HEK293 (cell line): Measurements from ENCODE around the gene ELANE.

Source experiments
- CTCF ChIA-PET: fragments of 350-600 bp; formaldehyde crosslinking; extraction: SDS; loops from one replicate; lab custom pipeline; 2021; ENCODE audit warnings: antibody characterized with exemption; lab: Yijun Ruan, JAX
- POLR2A ChIA-PET: fragments of 300-600 bp; formaldehyde crosslinking; extraction: SDS; loops from one replicate; lab custom pipeline; 2020; ENCODE audit warnings: antibody characterized with exemption, inconsistent platforms; lab: Yijun Ruan, JAX
- H3K27ac ChIP-seq: fragments of 200-500 bp; sonication (Bioruptor generic); 2 replicates; pipeline ENCODE4 v1.5.1; 2014; ENCODE audit warnings: low read depth, low read length, control low read depth, inconsistent platforms; ENCODE audit errors: extremely low read depth
- H3K36me3 ChIP-seq, 2 experiments: fragments of 200-500 bp in 1 of 2; sonication (Bioruptor generic) in 1 of 2; 1 replicate in 1 of 2; 2 replicates in 1 of 2; pipeline ENCODE4 v1.5.1; 2014 to 2017; ENCODE audit warnings: inconsistent platforms in 2 of 2, low read length in 2 of 2; ENCODE audit not compliant: control insufficient read depth in 2 of 2, insufficient read depth in 1 of 2
- H3K4me1 ChIP-seq: fragments of 200-500 bp; sonication (Bioruptor generic); 2 replicates; pipeline ENCODE4 v1.5.1; 2014; ENCODE audit warnings: mild to moderate bottlenecking, low read length, inconsistent platforms; ENCODE audit not compliant: control insufficient read depth, insufficient read depth
- H3K4me3 ChIP-seq: 2 replicates; pipeline ENCODE4 v1.5.1; 2011; ENCODE audit warnings: low read depth, mild to moderate bottlenecking, control low read depth, low read length, moderate library complexity
- H3K9me3 ChIP-seq: fragments of 200-500 bp; sonication (Bioruptor generic); 2 replicates; pipeline ENCODE4 v1.5.1; 2014; ENCODE audit warnings: low read depth, low read length, inconsistent platforms; ENCODE audit not compliant: control insufficient read depth, insufficient read depth
- GFI1B ChIP-seq: fragments of 450-650 bp; formaldehyde crosslinking; IDR thresholded peaks from 2 replicates; pipeline ENCODE4 v1.5.1; 2016; ENCODE audit warnings: missing biosample characterization, missing genetic modification characterization
- PATZ1 ChIP-seq: fragments of 450-650 bp; formaldehyde crosslinking; IDR thresholded peaks from 2 replicates; pipeline ENCODE4 v1.5.1; 2016; ENCODE audit warnings: missing biosample characterization, missing genetic modification characterization
- REPIN1 ChIP-seq: fragments of 450-650 bp; formaldehyde crosslinking; IDR thresholded peaks from 2 replicates; pipeline ENCODE4 v1.5.1; 2017; ENCODE audit warnings: missing biosample characterization, missing genetic modification characterization, low read depth
- YY1 ChIP-seq: fragments of 450-650 bp; formaldehyde crosslinking; IDR thresholded peaks from 2 replicates; pipeline ENCODE4 v1.5.1; 2018; ENCODE audit warnings: missing biosample characterization, missing genetic modification characterization
- ZFP3 ChIP-seq: fragments of 450-650 bp; formaldehyde crosslinking; IDR thresholded peaks from 2 replicates; pipeline ENCODE4 v1.5.1; 2016; ENCODE audit warnings: low read depth, missing biosample characterization, missing genetic modification characterization
- ZFP37 ChIP-seq: fragments of 450-650 bp; formaldehyde crosslinking; IDR thresholded peaks from 2 replicates; pipeline ENCODE4 v1.5.1; 2016; ENCODE audit warnings: missing biosample characterization, missing genetic modification characterization
- ZFP41 ChIP-seq: fragments of 450-650 bp; formaldehyde crosslinking; IDR thresholded peaks from 2 replicates; pipeline ENCODE4 v1.5.1; 2016; ENCODE audit warnings: missing biosample characterization, missing genetic modification characterization, borderline replicate concordance
- ZNF10 ChIP-seq: fragments of 450-650 bp; formaldehyde crosslinking; IDR thresholded peaks from 2 replicates; pipeline ENCODE4 v1.5.1; 2017; ENCODE audit warnings: missing biosample characterization, missing genetic modification characterization
- ZNF148 ChIP-seq: fragments of 450-650 bp; formaldehyde crosslinking; IDR thresholded peaks from 2 replicates; pipeline ENCODE4 v1.5.0; 2017; ENCODE audit warnings: missing biosample characterization, missing genetic modification characterization, borderline replicate concordance
- ZNF155 ChIP-seq: fragments of 450-650 bp; formaldehyde crosslinking; IDR thresholded peaks from 2 replicates; pipeline ENCODE4 v1.5.1; 2016; ENCODE audit warnings: missing biosample characterization, missing genetic modification characterization
- ZNF16 ChIP-seq: fragments of 450-650 bp; formaldehyde crosslinking; IDR thresholded peaks from 2 replicates; pipeline ENCODE4 v1.5.1; 2016; ENCODE audit warnings: low read depth, missing biosample characterization, missing genetic modification characterization
- ZNF214 ChIP-seq: fragments of 450-650 bp; formaldehyde crosslinking; IDR thresholded peaks from 2 replicates; pipeline ENCODE4 v1.5.1; 2017; ENCODE audit warnings: missing biosample characterization, mild to moderate bottlenecking, missing genetic modification characterization, borderline replicate concordance
- ZNF274 ChIP-seq, 2 experiments: fragments of 200-500 bp in 1 of 2; fragments of 450-650 bp in 1 of 2; sonication (Bioruptor generic) in 1 of 2; formaldehyde crosslinking in 1 of 2; IDR thresholded peaks; 2 replicates each; pipeline versions ENCODE4 v1.5.1 to v1.6.1; 2014 to 2016; ENCODE audit warnings: borderline replicate concordance in 1 of 2, inconsistent platforms in 1 of 2, low read length in 1 of 2, missing biosample characterization in 1 of 2, missing genetic modification characterization in 1 of 2
- ZNF350 ChIP-seq: fragments of 450-650 bp; formaldehyde crosslinking; IDR thresholded peaks from 2 replicates; pipeline ENCODE4 v1.5.0; 2017; ENCODE audit warnings: missing biosample characterization, mild to moderate bottlenecking, missing genetic modification characterization
- ZNF561 ChIP-seq: fragments of 450-650 bp; IDR thresholded peaks from 2 replicates; pipeline ENCODE4 v1.5.1; 2018; ENCODE audit warnings: missing biosample characterization, missing genetic modification characterization, borderline replicate concordance
- TF ChIP-seq, protein P1 (sequence below): fragments of 450-650 bp; IDR thresholded peaks from 2 replicates; pipeline ENCODE4 v1.5.1; 2018; ENCODE audit warnings: missing biosample characterization, missing genetic modification characterization
- TF ChIP-seq, protein P2 (sequence below): fragments of 450-650 bp; formaldehyde crosslinking; IDR thresholded peaks from 2 replicates; pipeline ENCODE4 v1.5.1; 2016; ENCODE audit warnings: missing biosample characterization, missing genetic modification characterization

Gene ELANE

GRCh38 chr19:900302-901111 lies 48.4 kb downstream of the ELANE start (continued):
- TF ChIP-seq PATZ1 (tag by site-specific recombination), result peak; percentile 46; the same call in 1 of the 2 replicates

DNA sequence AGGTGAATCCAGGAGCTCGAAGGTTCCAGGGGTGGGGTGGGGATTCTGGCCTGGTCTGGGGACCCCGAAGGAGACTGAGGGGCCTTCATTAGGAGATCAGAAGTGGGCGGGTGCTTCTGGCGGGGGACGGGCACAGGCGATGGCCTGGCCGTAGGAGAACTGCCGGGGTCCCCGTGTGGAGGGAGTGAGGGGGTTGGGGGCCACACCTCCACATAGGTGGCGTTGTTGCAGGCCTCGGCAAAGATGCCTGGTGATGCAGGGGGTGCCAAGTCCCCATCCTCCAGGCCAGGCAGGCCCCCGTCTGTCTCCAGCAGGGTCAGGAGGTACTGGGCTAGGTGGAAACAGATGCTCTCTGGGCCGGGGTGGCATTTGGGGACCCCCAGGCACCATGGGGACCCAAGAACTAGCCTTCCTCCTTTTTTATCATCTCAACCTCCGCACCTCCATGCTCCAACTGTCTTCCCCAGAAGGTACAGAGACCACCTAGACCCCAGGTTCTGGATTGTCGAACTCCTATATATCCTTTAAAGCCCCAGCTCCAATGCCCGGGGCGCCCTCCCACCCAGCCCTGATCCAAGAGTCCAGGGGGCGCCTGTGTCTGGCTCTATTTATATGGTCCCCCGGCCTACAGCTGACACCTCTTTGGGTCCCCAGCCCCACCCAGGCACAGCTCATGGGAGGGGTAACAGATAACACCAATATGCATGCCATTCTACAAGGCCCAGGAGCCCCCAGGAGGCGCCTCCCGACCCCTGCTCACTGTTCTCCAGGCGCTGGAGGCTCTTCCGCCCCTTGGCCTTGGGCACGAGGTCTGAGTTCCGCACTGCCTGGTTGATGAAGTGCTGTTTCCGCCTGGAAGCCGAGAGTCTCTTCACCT lies 49.4 kb downstream of the ELANE start:
- ChIA-PET POLR2A (interaction anchor here (0.7 kb wide), 1 partner anchor 21 kb away, joined by 7 read pairs; no protein-coding TSS in a partner anchor), CTCF (interaction anchor here (0.7 to 1.2 kb wide), 2 partner anchors 37 to 80 kb away, joined by 4 to 6 read pairs; no protein-coding TSS in a partner anchor)
- Histone ChIP-seq H3K9me3 (no peaks in the 10 kb centered on the region), H3K4me3 (no peak overlapping the region), H3K36me3 (peaks cover 0 to 15% of the 10 kb centered on the region in 2 experiments; a peak in 1 of 3 replicates), H3K4me1 (no peaks in the 10 kb centered on the region; the same call in 1 of the 2 replicates), H3K27ac (no peak overlapping the region)
- TF ChIP-seq ZNF350 (tag by site-specific recombination), result no peak
- peak; percentile 84 for TF ChIP-seq ZFP3
- no peak for TF ChIP-seq ZNF155 (tag by site-specific recombination)
- no peak for TF ChIP-seq ZFP37 (tag by site-specific recombination)
- no peak for TF ChIP-seq REPIN1 (tag by site-specific recombination)
- TF ChIP-seq ZFP41, result no peak

DNA sequence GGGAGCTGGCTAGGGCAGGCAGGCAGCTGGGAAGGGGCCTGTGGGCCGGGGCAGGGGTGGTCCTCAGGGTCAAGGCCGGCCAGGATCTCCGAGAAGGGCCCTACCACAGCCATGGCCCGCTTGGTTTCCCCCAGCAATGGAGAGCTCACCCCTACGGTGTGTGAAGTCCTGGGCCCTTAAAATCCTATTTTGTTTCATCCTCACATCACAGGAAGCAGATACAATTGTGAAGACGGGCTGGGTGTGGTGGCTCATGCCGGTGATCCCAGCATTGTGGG lies 49.9 kb downstream of the ELANE start:
- no peaks in the 10 kb centered on the region for H3K9me3 ChIP-seq
- ChIA-PET CTCF (interaction anchor here (0.7 to 1.2 kb wide), 3 partner anchors 38 to 349 kb away, joined by 3 to 6 read pairs (median 4); no protein-coding TSS in a partner anchor), POLR2A (no interaction called here)
- no peaks in the 10 kb centered on the region; the same call in 1 of the 2 replicates for H3K4me1 ChIP-seq
- TF ChIP-seq ZNF214 (tag by site-specific recombination), result no peak
- no peak for TF ChIP-seq YY1 (tag by site-specific recombination)
- TF ChIP-seq ZNF274 (IDR thresholded peaks at IDR 0.05; ENCODE audit: low read length), result no peak
- no peak for TF ChIP-seq ZNF274 (tag by site-specific recombination; IDR thresholded peaks at IDR 0.05; ENCODE audit: borderline replicate concordance)
- no peak overlapping the region for H3K27ac ChIP-seq
- H3K36me3 ChIP-seq, result peaks cover 0 to 15% of the 10 kb centered on the region in 2 experiments; a peak in 1 of 3 replicates
- H3K4me3 ChIP-seq, result no peak overlapping the region

DNA sequence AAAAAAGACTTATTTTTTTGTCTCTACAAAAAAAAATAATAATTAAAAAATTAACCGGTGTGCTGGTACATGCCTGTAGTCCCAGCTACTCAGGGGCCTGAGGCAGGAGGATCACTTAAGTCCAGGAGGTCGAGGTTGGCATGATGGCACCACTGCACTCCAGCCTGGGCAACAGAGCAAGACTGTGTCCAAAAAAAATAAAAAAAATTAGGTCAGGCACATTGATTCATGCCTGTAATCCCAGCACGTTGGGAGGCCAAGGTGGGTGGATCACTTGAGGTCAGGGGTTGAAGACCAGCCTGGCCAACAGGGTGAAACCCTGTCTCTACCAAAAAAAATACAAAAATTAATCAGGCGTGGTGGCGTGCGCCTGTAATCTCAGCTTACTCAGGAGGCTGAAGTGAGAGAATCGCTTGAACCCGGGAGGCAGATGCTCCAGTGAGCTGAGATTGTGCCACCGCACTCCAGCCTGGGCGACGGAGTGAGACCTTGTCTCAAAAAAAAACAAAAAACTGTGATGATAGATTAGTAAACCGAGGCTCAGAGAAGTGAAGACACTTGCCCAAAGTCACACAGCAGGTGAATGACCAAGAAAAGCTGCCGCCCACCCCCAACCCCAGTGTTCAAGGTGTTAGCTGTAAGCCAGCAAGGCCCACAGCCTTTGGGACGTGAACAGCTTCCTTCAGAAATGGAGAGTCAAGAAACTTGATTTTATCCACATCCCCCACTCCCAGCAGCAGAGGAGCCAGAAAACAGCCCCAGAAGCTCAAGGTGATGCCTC lies 50.5 kb downstream of the ELANE start:
- H3K4me3 ChIP-seq, result no peak overlapping the region
- H3K9me3 ChIP-seq, result no peaks in the 10 kb centered on the region
- peaks cover 0 to 11% of the 10 kb centered on the region in 2 experiments; a peak in 1 of 3 replicates for H3K36me3 ChIP-seq
- ChIA-PET POLR2A (interaction anchor here (1.4 kb wide), 1 partner anchor 8 kb away, joined by 5 read pairs; no protein-coding TSS in a partner anchor), CTCF (interaction anchor here (0.6 to 1.2 kb wide), 4 partner anchors 38 to 349 kb away, joined by 3 to 6 read pairs (median 4); no protein-coding TSS in a partner anchor)
- no peaks in the 10 kb centered on the region; the same call in 1 of the 2 replicates for H3K4me1 ChIP-seq
- no peak overlapping the region for H3K27ac ChIP-seq
- TF ChIP-seq ZNF10 (tag by site-specific recombination) (no peak), ZNF148 (tag by site-specific recombination) (no peak), ZNF16 (tag by site-specific recombination) (no peak), GFI1B (no peak), ZNF561 (tag by site-specific recombination) (no peak)
- TF ChIP-seq, protein P1, sequence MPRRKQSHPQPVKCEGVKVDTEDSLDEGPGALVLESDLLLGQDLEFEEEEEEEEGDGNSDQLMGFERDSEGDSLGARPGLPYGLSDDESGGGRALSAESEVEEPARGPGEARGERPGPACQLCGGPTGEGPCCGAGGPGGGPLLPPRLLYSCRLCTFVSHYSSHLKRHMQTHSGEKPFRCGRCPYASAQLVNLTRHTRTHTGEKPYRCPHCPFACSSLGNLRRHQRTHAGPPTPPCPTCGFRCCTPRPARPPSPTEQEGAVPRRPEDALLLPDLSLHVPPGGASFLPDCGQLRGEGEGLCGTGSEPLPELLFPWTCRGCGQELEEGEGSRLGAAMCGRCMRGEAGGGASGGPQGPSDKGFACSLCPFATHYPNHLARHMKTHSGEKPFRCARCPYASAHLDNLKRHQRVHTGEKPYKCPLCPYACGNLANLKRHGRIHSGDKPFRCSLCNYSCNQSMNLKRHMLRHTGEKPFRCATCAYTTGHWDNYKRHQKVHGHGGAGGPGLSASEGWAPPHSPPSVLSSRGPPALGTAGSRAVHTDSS (tag by site-specific recombination), result no peak
- TF ChIP-seq, protein P2, sequence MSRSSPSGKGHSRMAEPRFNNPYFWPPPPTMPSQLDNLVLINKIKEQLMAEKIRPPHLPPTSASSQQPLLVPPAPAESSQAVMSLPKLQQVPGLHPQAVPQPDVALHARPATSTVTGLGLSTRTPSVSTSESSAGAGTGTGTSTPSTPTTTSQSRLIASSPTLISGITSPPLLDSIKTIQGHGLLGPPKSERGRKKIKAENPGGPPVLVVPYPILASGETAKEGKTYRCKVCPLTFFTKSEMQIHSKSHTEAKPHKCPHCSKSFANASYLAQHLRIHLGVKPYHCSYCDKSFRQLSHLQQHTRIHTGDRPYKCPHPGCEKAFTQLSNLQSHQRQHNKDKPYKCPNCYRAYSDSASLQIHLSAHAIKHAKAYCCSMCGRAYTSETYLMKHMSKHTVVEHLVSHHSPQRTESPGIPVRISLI, result 0 out of 2 replicates have a peak, but pooled peaks have one; percentile 26
